Natural killer cell (primary cell): ENCODE results near the gene COLQ. TPM values are rescaled to one million over a fixed set of nuclear protein-coding genes. Genes with fewer than 3 reads are reported as not detected.

Source experiments
- ATAC-seq, 3 donors: fragments of 150-1000 bp in 2 of 3; fragments of 200-7000 bp in 1 of 3; cut with Tn5 transposase; 1 replicate in 1 of 3; 2 replicates in 2 of 3; pipeline ENCODE4 v1.10.0; 2021; ENCODE audit warnings: mild to moderate bottlenecking in 2 of 3, moderate library complexity in 2 of 3
- DNase-seq, 2 donors: peaks; one replicate each; pipeline versions ENCODE4 v3.0.0 to v3.0.0-alpha.2; 2013 to 2021; ENCODE audit warnings: mixed read lengths in 1 of 2
- H3K27ac ChIP-seq: one replicate; pipeline ENCODE4 v1.5.1; 2013; ENCODE audit warnings: mild to moderate bottlenecking, low read length
- H3K27me3 ChIP-seq: one replicate; pipeline ENCODE4 v1.6.1; 2013; ENCODE audit warnings: low read length; ENCODE audit not compliant: control insufficient read depth, insufficient read depth
- H3K36me3 ChIP-seq: one replicate; pipeline ENCODE4 v1.6.1; 2013; ENCODE audit warnings: low read length; ENCODE audit not compliant: control insufficient read depth, insufficient read depth
- H3K4me1 ChIP-seq: one replicate; pipeline ENCODE4 v1.6.1; 2013; ENCODE audit warnings: low read length; ENCODE audit not compliant: control insufficient read depth, insufficient read depth
- H3K4me3 ChIP-seq: one replicate; pipeline ENCODE4 v1.5.1; 2013; ENCODE audit warnings: low read length
- H3K9me3 ChIP-seq: one replicate; pipeline ENCODE4 v1.6.1; 2013; ENCODE audit warnings: low read length; ENCODE audit not compliant: control insufficient read depth, insufficient read depth
- H3K27ac Mint-ChIP-seq, 2 donors: one replicate each; pipeline ENCODE4 v1.8.0; 2022; ENCODE audit warnings: mild to moderate bottlenecking in 2 of 2, mixed read lengths in 2 of 2, moderate library complexity in 1 of 2
- H3K27me3 Mint-ChIP-seq, 2 donors: one replicate each; pipeline ENCODE4 v1.8.0; 2022; ENCODE audit warnings: low read depth in 2 of 2, mixed read lengths in 2 of 2
- H3K36me3 Mint-ChIP-seq: one replicate; pipeline ENCODE4 v1.8.0; 2022; ENCODE audit warnings: mixed read lengths
- H3K4me1 Mint-ChIP-seq, 2 donors: one replicate each; pipeline ENCODE4 v1.8.0; 2022; ENCODE audit warnings: mixed read lengths in 2 of 2
- H3K4me3 Mint-ChIP-seq: one replicate; pipeline ENCODE4 v1.8.0; 2022; ENCODE audit warnings: mild to moderate bottlenecking, moderate library complexity, mixed read lengths
- H3K9me3 Mint-ChIP-seq, 2 donors: one replicate each; pipeline ENCODE4 v1.8.0; 2022; ENCODE audit warnings: mixed read lengths in 2 of 2
- CTCF ChIP-seq: fragments of 200-600 bp; IDR thresholded peaks from one replicate; pipeline ENCODE4 v1.8.0; 2022; ENCODE audit warnings: antibody characterized with exemption
- WGBS: methylation state at CpG from one replicate; pipeline ENCODE4 v1.1.7; 2013; ENCODE audit warnings: missing lambda C conversion rate; ENCODE audit not compliant: insufficient coverage; 5-methylcytosine and 5-hydroxymethylcytosine counted together
- intact Hi-C: fragments of 100-400 bp; cut with micrococcal nuclease; formaldehyde crosslinking; loops from one replicate; pipeline ENCODE4 v1.14.2; 2022
- total RNA-seq, 4 donors: library from RNA; stranded (reverse); fragments of 120-200 nt in 1 of 4; gene quantifications; one replicate each; pipeline versions ENCODE4 v1.2.3 to v1.2.4, GENCODE V29; 2013 to 2022

The COLQ gene
- total RNA-seq, 3 donors from 2014 or later (not counting 1 experiment from before 2014, with no cell fraction given) = 37.7 to 60.7 (median 55.8) TPM

GRCh38 chr3:15431256-15431837 lies 90.2 kb downstream of the COLQ start:
- H3K9me3 ChIP-seq = no peaks in the 10 kb centered on the region
- H3K36me3 Mint-ChIP-seq = peaks cover 13% of the 10 kb centered on the region
- H3K4me3 Mint-ChIP-seq = no peak overlapping the region
- no peak for DNase-seq
- H3K4me1 Mint-ChIP-seq = peaks cover 52 to 58% of the 10 kb centered on the region in 2 donors
- no peaks in the 10 kb centered on the region for H3K9me3 Mint-ChIP-seq
- H3K36me3 ChIP-seq = peaks cover 59% of the 10 kb centered on the region
- H3K27me3 Mint-ChIP-seq = no peaks in the 10 kb centered on the region
- no peak overlapping the region for H3K27ac ChIP-seq
- H3K4me3 ChIP-seq = no peak overlapping the region
- H3K27me3 ChIP-seq = no peaks in the 10 kb centered on the region
- 92% methylated on average over 2 of the region's 3 CpGs for WGBS
- peak overlapping the region; percentile 61 to 96 for H3K27ac Mint-ChIP-seq
- ATAC-seq = no peak
- intact Hi-C loops = no loop called here
- TF ChIP-seq CTCF = no peak
- H3K4me1 ChIP-seq = peaks cover 22% of the 10 kb centered on the region

GRCh38 chr3:15430624-15431023 lies 90.9 kb downstream of the COLQ start:
- Histone ChIP-seq H3K4me1 (peaks cover 23% of the 10 kb centered on the region), H3K27ac (no peak overlapping the region), H3K36me3 (peaks cover 52% of the 10 kb centered on the region), H3K4me3 (no peak overlapping the region), H3K9me3 (no peaks in the 10 kb centered on the region), H3K27me3 (no peaks in the 10 kb centered on the region)
- WGBS = 80% methylated on average over 1 of the region's 1 CpG
- Mint-ChIP-seq H3K36me3 (peaks cover 7% of the 10 kb centered on the region), H3K4me3 (no peak overlapping the region), H3K4me1 (peaks cover 54 to 60% of the 10 kb centered on the region in 2 donors), H3K9me3 (no peaks in the 10 kb centered on the region), H3K27ac (peak overlapping the region; percentile 40 to 96), H3K27me3 (no peaks in the 10 kb centered on the region)
- intact Hi-C loops = no loop called here
- no peak for TF ChIP-seq CTCF
- DNase-seq (no peak), ATAC-seq (no peak)

DNA sequence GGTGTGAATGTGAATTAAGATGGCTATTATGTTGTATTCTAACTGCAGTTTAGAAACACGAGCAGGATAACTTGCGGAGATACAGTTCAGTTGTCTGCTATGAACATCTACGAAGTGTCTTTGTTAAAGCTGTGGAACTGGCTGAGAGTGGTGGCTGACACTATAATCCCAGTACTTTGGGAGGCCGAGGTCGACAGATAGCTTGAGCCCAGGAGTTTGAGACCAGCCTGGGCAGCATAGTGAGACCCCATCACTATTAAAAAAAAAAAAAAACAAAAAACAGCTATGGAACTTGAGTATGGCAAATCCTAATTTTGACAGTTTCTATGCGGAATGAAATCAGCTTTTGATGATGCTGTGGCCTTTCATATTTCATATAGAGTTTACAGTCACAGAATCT lies 92.4 kb downstream of the COLQ start:
- intact Hi-C loops = no loop called here
- no peak for ATAC-seq
- no peak overlapping the region for H3K27ac ChIP-seq
- no peaks in the 10 kb centered on the region for H3K9me3 Mint-ChIP-seq
- H3K4me3 Mint-ChIP-seq = peak overlapping the region; percentile 98
- H3K27me3 Mint-ChIP-seq = no peaks in the 10 kb centered on the region
- peak overlapping the region; percentile 96 to 97 for H3K27ac Mint-ChIP-seq
- DNase-seq = no peak
- H3K36me3 Mint-ChIP-seq = peaks cover 7% of the 10 kb centered on the region
- peaks cover 62 to 69% of the 10 kb centered on the region in 2 donors for H3K4me1 Mint-ChIP-seq
- H3K36me3 ChIP-seq = peaks cover 46% of the 10 kb centered on the region
- peak overlapping the region; percentile 97 for H3K4me3 ChIP-seq
- peaks cover 23% of the 10 kb centered on the region for H3K4me1 ChIP-seq
- TF ChIP-seq CTCF = no peak
- no peaks in the 10 kb centered on the region for H3K27me3 ChIP-seq
- WGBS = 77% methylated on average over 6 of the region's 6 CpGs
- no peaks in the 10 kb centered on the region for H3K9me3 ChIP-seq

DNA sequence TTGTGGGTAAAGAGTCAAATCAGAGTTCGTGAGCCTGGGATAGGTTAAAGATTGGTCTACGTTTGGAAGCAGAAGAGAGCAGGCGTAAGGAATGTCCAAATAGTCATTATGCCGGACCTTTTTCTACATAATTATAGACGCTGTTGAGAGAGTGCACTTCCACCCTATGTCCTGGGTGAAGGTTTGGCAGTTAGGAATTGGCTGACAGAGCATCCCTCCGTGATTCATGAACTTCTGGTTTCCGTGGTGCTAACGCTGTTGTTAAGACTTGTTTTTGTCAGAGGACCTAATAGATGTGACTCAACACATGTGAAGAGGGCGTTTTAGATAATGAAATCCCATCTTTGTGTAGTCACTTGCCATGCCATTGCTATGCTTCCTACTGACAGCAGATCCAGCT lies 93.0 kb downstream of the COLQ start:
- no peak for TF ChIP-seq CTCF
- DNase-seq (peak in 1 of 2 donors; percentile 41), ATAC-seq (peak; percentile 48 to 71 (median 71))
- Mint-ChIP-seq H3K27ac (peak overlapping the region; percentile 96 to 97), H3K36me3 (peaks cover 6% of the 10 kb centered on the region), H3K4me1 (peaks cover 61 to 65% of the 10 kb centered on the region in 2 donors), H3K27me3 (no peaks in the 10 kb centered on the region), H3K9me3 (no peaks in the 10 kb centered on the region), H3K4me3 (peak overlapping the region; percentile 98)
- Histone ChIP-seq H3K4me3 (peak overlapping the region; percentile 97), H3K27ac (peak overlapping the region; percentile 33), H3K4me1 (peaks cover 23% of the 10 kb centered on the region), H3K36me3 (peaks cover 45% of the 10 kb centered on the region), H3K9me3 (no peaks in the 10 kb centered on the region), H3K27me3 (no peaks in the 10 kb centered on the region)
- intact Hi-C loops = no loop called here
- 26% methylated on average over 9 of the region's 9 CpGs for WGBS
